ENCODE results near the gene FNTB. TPM values are rescaled to one million over a fixed set of nuclear protein-coding genes. Genes with fewer than 3 reads are reported as not detected.

Gene FNTB
- total RNA-seq, 1 experiment from 2014 or later: 35.3 TPM

DNA sequence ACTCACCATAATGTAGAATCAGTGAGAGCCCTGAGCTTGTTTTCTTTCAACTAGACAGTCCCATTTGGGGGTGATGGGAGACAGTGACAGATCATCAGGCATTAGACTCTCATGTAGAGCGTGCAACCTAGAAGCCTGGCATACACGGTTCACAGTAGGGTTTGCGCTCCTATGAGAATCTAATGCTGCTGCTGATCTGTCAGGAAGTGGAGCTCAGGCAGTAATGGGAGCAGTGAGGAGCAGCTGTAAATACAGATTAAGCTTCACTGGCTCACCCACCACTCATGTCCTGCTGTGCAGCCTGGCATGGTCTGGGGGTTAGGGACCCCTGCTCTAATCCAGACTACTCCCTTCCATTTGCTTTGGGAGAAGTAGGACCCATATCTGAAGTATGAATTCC, 55.6 kb downstream of the FNTB start:
- Histone ChIP-seq H3K27me3 (ENCODE audit: insufficient read depth, low read depth) (no peaks in the 10 kb centered on the region), H3K9me3 (ENCODE audit: insufficient read depth, low read depth) (no peaks in the 10 kb centered on the region), H3K4me2 (no peak overlapping the region), H3K4me3 (no peak overlapping the region), H3K4me1 (replicated peaks; ENCODE audit: insufficient read depth) (no peaks in the 10 kb centered on the region), H3K9me2 (ENCODE audit: insufficient read depth) (no peaks in the 10 kb centered on the region), H3K79me2 (ENCODE audit: low read depth) (no peaks in the 10 kb centered on the region), H4K20me1 (ENCODE audit: insufficient read depth) (no peaks in the 10 kb centered on the region; the same call in 1 of the 2 replicates), H3F3A (ENCODE audit: insufficient read depth, low read depth) (no peaks in the 10 kb centered on the region), H3K36me3 (ENCODE audit: low read depth) (no peaks in the 10 kb centered on the region), H3K27ac (no peak overlapping the region), H2AFZ (no peak overlapping the region)
- ChIA-PET CTCF (no interaction called here), POLR2A (ENCODE audit: unreplicated experiment) (no interaction called here)
- TF ChIP-seq, protein P1, sequence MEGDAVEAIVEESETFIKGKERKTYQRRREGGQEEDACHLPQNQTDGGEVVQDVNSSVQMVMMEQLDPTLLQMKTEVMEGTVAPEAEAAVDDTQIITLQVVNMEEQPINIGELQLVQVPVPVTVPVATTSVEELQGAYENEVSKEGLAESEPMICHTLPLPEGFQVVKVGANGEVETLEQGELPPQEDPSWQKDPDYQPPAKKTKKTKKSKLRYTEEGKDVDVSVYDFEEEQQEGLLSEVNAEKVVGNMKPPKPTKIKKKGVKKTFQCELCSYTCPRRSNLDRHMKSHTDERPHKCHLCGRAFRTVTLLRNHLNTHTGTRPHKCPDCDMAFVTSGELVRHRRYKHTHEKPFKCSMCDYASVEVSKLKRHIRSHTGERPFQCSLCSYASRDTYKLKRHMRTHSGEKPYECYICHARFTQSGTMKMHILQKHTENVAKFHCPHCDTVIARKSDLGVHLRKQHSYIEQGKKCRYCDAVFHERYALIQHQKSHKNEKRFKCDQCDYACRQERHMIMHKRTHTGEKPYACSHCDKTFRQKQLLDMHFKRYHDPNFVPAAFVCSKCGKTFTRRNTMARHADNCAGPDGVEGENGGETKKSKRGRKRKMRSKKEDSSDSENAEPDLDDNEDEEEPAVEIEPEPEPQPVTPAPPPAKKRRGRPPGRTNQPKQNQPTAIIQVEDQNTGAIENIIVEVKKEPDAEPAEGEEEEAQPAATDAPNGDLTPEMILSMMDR (conservative IDR thresholded peaks at IDR 0.05): no peak
- no peak for TF ChIP-seq EZH2 (IDR thresholded peaks at IDR 0.05; ENCODE audit: low read depth)
- intact Hi-C loops (cut with micrococcal nuclease; ENCODE audit: unreplicated experiment): no loop called here
- no TSS peak for BruUV-seq (replicated peaks)
- no peak for DNase-seq

DNA sequence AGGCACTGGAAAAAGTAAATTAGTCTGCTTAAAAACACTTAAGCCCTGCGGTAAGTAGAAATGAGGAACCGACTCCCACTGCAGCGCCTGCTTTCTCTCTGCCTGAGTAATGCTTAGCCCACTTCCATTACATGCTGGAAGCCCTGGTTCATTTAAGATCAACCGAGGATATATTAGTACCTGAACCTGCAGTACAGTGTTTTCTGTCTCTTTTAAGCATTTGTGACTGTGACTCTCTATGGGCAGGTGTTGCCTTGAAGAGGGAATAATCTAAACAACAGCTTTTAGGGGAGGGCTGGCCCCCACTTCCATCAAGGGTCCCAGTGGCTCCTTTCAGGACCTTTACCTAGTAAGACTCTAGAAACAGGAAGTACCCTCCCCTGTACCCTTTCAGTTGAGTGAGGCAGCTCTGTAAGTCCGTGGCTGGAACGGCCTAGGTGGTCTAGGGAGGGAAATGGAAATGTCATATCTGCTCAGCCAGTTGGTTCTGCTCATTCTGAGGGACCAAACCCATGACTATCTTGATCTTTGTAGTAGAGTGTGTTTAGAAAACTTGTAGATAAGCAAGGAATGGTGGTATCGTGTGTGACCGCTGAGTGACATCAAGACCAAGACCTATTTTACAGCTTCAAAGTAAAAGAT, 56.2 kb downstream of the FNTB start:
- TF ChIP-seq EZH2 (IDR thresholded peaks at IDR 0.05; ENCODE audit: low read depth): no peak
- TF ChIP-seq, protein P1 (conservative IDR thresholded peaks at IDR 0.05): no peak
- CTCF ChIA-PET: no interaction called here

DNA sequence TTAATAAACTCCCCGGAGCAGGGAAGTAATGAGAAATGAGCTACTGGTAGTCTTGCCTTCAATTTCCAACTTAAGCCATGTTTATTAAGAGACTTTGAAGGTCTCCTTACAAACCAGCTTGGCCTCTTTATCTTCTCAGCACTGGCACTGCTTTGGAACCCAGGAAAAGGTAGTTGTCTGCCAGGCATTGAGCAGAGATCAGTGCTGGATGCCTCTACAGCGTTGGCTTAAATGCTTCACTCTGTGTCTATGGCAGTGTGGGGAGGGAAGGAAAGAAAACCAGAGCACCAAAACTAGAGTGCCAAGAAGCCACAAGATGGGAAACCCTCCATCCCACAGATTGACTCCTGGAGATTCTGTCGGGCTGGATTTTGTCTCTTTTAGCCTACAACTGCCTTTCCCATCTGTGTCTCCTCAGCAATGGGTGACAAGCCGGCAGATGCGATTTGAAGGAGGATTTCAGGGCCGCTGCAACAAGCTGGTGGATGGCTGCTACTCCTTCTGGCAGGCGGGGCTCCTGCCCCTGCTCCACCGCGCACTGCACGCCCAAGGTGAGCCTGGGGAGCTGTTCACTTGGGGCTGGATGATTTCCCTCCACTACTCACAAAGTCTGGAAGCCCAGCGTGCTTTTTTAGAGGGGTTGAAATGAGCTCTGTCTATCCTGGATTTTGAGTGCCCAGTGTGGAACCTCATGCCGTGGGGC, 57.3 kb downstream of the FNTB start:
- POLR2A ChIA-PET (ENCODE audit: unreplicated experiment): no interaction called here
- TF ChIP-seq EZH2 (IDR thresholded peaks at IDR 0.05; ENCODE audit: low read depth): no peak
- TF ChIP-seq, protein P1 (conservative IDR thresholded peaks at IDR 0.05): no peak
- no TSS peak for BruUV-seq (replicated peaks)

More for the DNA sequence above, 56.2 kb downstream of the FNTB start:
- no peaks in the 10 kb centered on the region for H3K36me3 ChIP-seq (ENCODE audit: low read depth)
- no peaks in the 10 kb centered on the region for H3K79me2 ChIP-seq (ENCODE audit: low read depth)
- intact Hi-C loops (cut with micrococcal nuclease; ENCODE audit: unreplicated experiment): no loop called here
- H3K27me3 ChIP-seq (ENCODE audit: insufficient read depth, low read depth): no peaks in the 10 kb centered on the region
- H4K20me1 ChIP-seq (ENCODE audit: insufficient read depth): no peaks in the 10 kb centered on the region; the same call in 1 of the 2 replicates
- H3K27ac ChIP-seq: no peak overlapping the region
- H2AFZ ChIP-seq: no peak overlapping the region
- H3K9me2 ChIP-seq (ENCODE audit: insufficient read depth): no peaks in the 10 kb centered on the region
- no peaks in the 10 kb centered on the region for H3F3A ChIP-seq (ENCODE audit: insufficient read depth, low read depth)
- BruUV-seq (replicated peaks): no TSS peak
- H3K4me3 ChIP-seq: no peak overlapping the region
- POLR2A ChIA-PET (ENCODE audit: unreplicated experiment): no interaction called here
- H3K4me2 ChIP-seq: no peak overlapping the region
- H3K9me3 ChIP-seq (ENCODE audit: insufficient read depth, low read depth): no peaks in the 10 kb centered on the region
- no peak for DNase-seq
- H3K4me1 ChIP-seq (replicated peaks; ENCODE audit: insufficient read depth): no peaks in the 10 kb centered on the region

More for the DNA sequence above, 57.3 kb downstream of the FNTB start:
- intact Hi-C loops (cut with micrococcal nuclease; ENCODE audit: unreplicated experiment): no loop called here
- Histone ChIP-seq H3K36me3 (ENCODE audit: low read depth) (no peaks in the 10 kb centered on the region), H3F3A (ENCODE audit: insufficient read depth, low read depth) (no peaks in the 10 kb centered on the region), H3K4me3 (no peak overlapping the region), H3K27ac (no peak overlapping the region), H3K4me2 (no peak overlapping the region), H3K9me3 (ENCODE audit: insufficient read depth, low read depth) (no peaks in the 10 kb centered on the region), H3K27me3 (ENCODE audit: insufficient read depth, low read depth) (no peaks in the 10 kb centered on the region), H2AFZ (no peak overlapping the region), H3K9me2 (ENCODE audit: insufficient read depth) (no peaks in the 10 kb centered on the region), H4K20me1 (ENCODE audit: insufficient read depth) (no peaks in the 10 kb centered on the region; the same call in 1 of the 2 replicates), H3K4me1 (replicated peaks; ENCODE audit: insufficient read depth) (no peaks in the 10 kb centered on the region), H3K79me2 (ENCODE audit: low read depth) (no peaks in the 10 kb centered on the region)
- DNase-seq: no peak
- CTCF ChIA-PET: no interaction called here

Data from PC-9 (cell line).